ENCODE data around the gene MTHFSD. TPM values are rescaled to one million over a fixed set of nuclear protein-coding genes. Genes with fewer than 3 reads are reported as not detected.

The MTHFSD gene
- total RNA-seq, 2 donors from 2014 or later = 11.8 to 14.1 TPM

GRCh38 chr16:86563469-86564345, 8.7 kb upstream of the MTHFSD start:
- DNase-seq (ENCODE audit: low spot score) = peak; percentile 96
- intact Hi-C loops (cut with DNase I) = loop anchor here (2.0 to 5.0 kb wide), 3 partner anchors 497 to 715 kb away; no protein-coding TSS in a partner anchor

GRCh38 chr16:86562356-86562755, 7.3 kb upstream of the MTHFSD start:
- intact Hi-C loops (cut with DNase I) = loop anchor here in 1 of 2 donors (5.0 kb wide), 1 partner anchor 715 kb away; no protein-coding TSS in a partner anchor

GRCh38 chr16:86559802-86560305, 4.8 kb upstream of the MTHFSD start:
- intact Hi-C loops (cut with DNase I) = loop anchor here in 1 of 2 donors (5.0 kb wide), 1 partner anchor 717 kb away; no protein-coding TSS in a partner anchor
- DNase-seq (ENCODE audit: low spot score) = no peak

More at GRCh38 chr16:86562356-86562755, 7.3 kb upstream of the MTHFSD start:
- no peak for DNase-seq (ENCODE audit: low spot score)

- intact Hi-C loops (cut with DNase I) = no loop called here
- no peak for DNase-seq (ENCODE audit: low spot score)
Measured at GRCh38 chr16:86558355-86559193, 3.5 kb upstream of the MTHFSD start.

- intact Hi-C loops (cut with DNase I) = no loop called here
Measured at GRCh38 chr16:86557587-86557986, 2.6 kb upstream of the MTHFSD start.

GRCh38 chr16:86556576-86556975, 1.5 kb upstream of the MTHFSD start:
- no peak for DNase-seq (ENCODE audit: low spot score)
- intact Hi-C loops (cut with DNase I) = no loop called here

More at GRCh38 chr16:86557587-86557986, 2.6 kb upstream of the MTHFSD start:
- no peak for DNase-seq (ENCODE audit: low spot score)

GRCh38 chr16:86555704-86556075, 655 bp upstream of the MTHFSD start:
- no peak for DNase-seq (ENCODE audit: low spot score)
- intact Hi-C loops (cut with DNase I) = no loop called here

- intact Hi-C loops (cut with DNase I) = no loop called here
- DNase-seq (ENCODE audit: low spot score) = no peak
Measured at GRCh38 chr16:86554599-86554916, 477 bp downstream of the MTHFSD start.

GRCh38 chr16:86553356-86553755, 1.7 kb downstream of the MTHFSD start:
- intact Hi-C loops (cut with DNase I) = no loop called here
- DNase-seq (ENCODE audit: low spot score) = no peak

GRCh38 chr16:86550281-86550680, 4.8 kb downstream of the MTHFSD start:
- intact Hi-C loops (cut with DNase I) = no loop called here
- no peak for DNase-seq (ENCODE audit: low spot score)

GRCh38 chr16:86549893-86550190, 5.2 kb downstream of the MTHFSD start:
- peak; percentile 34 for DNase-seq (ENCODE audit: low spot score)
- intact Hi-C loops (cut with DNase I) = no loop called here

GRCh38 chr16:86549076-86549892, 5.8 kb downstream of the MTHFSD start:
- intact Hi-C loops (cut with DNase I) = no loop called here
- peak; percentile 58 for DNase-seq (ENCODE audit: low spot score)

GRCh38 chr16:86547286-86547685, 7.7 kb downstream of the MTHFSD start:
- DNase-seq (ENCODE audit: low spot score) = peak; percentile 45
- intact Hi-C loops (cut with DNase I) = no loop called here

- peak; percentile 32 for DNase-seq (ENCODE audit: low spot score)
- intact Hi-C loops (cut with DNase I) = no loop called here
Measured at GRCh38 chr16:86546638-86547013, 8.4 kb downstream of the MTHFSD start.

- intact Hi-C loops (cut with DNase I) = no loop called here
- DNase-seq (ENCODE audit: low spot score) = peak; percentile 47
Measured at GRCh38 chr16:86545954-86546637, 8.9 kb downstream of the MTHFSD start.

- peak; percentile 40 for DNase-seq (ENCODE audit: low spot score)
- intact Hi-C loops (cut with DNase I) = no loop called here
Measured at GRCh38 chr16:86545481-86545880, 9.6 kb downstream of the MTHFSD start.

GRCh38 chr16:86542756-86543750, 12.0 kb downstream of the MTHFSD start:
- intact Hi-C loops (cut with DNase I) = no loop called here

GRCh38 chr16:86541560-86541959, 13.5 kb downstream of the MTHFSD start:
- no peak for DNase-seq (ENCODE audit: low spot score)
- intact Hi-C loops (cut with DNase I) = no loop called here

More at GRCh38 chr16:86542756-86543750, 12.0 kb downstream of the MTHFSD start:
- no peak for DNase-seq (ENCODE audit: low spot score)
